ENCODE measurements around the gene ALLC. TPM values are rescaled to one million over a fixed set of nuclear protein-coding genes. Genes with fewer than 3 reads are reported as not detected.
"Not testable (repeated sequence)": the region's sequence is repeated elsewhere in the genome, so short reads cannot be mapped to it uniquely, and the experiment has no call there.

ALLC gene
- polyA plus RNA-seq, 1 experiment = not detected

GRCh38 chr2:3611589-3611988 is 46.4 kb upstream of the ALLC start:
- Histone ChIP-seq H3K27me3 (ENCODE audit: control insufficient read depth, insufficient read depth, low read length) (peaks cover 1% of the 10 kb centered on the region; the same call in 1 of the 2 replicates), H3K36me3 (ENCODE audit: control insufficient read depth, insufficient read depth, low read length) (no peaks in the 10 kb centered on the region), H3K4me3 (ENCODE audit: low read depth, low read length) (no peak overlapping the region)
- no peak for TF ChIP-seq CTCF (IDR thresholded peaks at IDR 0.05; ENCODE audit: insufficient read depth, low read depth, low read length)
- no peak for DNase-seq (ENCODE audit: low read depth)
- POLR2A ChIA-PET = no interaction called here
- CTCF ChIA-PET = interaction anchor here (0.6 kb wide), 1 partner anchor 310 kb away, joined by 3 read pairs; no protein-coding TSS in a partner anchor

- Histone ChIP-seq H3K4me3 (ENCODE audit: low read depth, low read length) (no peak overlapping the region), H3K27me3 (ENCODE audit: control insufficient read depth, insufficient read depth, low read length) (peaks cover 1% of the 10 kb centered on the region; the same call in 1 of the 2 replicates), H3K36me3 (ENCODE audit: control insufficient read depth, insufficient read depth, low read length) (no peaks in the 10 kb centered on the region)
- no peak for TF ChIP-seq CTCF (IDR thresholded peaks at IDR 0.05; ENCODE audit: insufficient read depth, low read depth, low read length)
- ChIA-PET POLR2A (no interaction called here), CTCF (no interaction called here)
- DNase-seq (ENCODE audit: low read depth) = no peak
Observed at GRCh38 chr2:3612639-3613523, 45.1 kb upstream of the ALLC start.

- CTCF ChIA-PET = no interaction called here
- H3K36me3 ChIP-seq (ENCODE audit: control insufficient read depth, insufficient read depth, low read length) = no peaks in the 10 kb centered on the region
- no peak for TF ChIP-seq CTCF (IDR thresholded peaks at IDR 0.05; ENCODE audit: insufficient read depth, low read depth, low read length)
- POLR2A ChIA-PET = no interaction called here
- peaks cover 1% of the 10 kb centered on the region; the same call in 1 of the 2 replicates for H3K27me3 ChIP-seq (ENCODE audit: control insufficient read depth, insufficient read depth, low read length)
- no peak overlapping the region for H3K4me3 ChIP-seq (ENCODE audit: low read depth, low read length)
- no peak for DNase-seq (ENCODE audit: low read depth)
Observed at GRCh38 chr2:3613524-3613905, 44.5 kb upstream of the ALLC start.

- POLR2A ChIA-PET; CTCF ChIA-PET; H3K4me3 ChIP-seq (ENCODE audit: low read depth, low read length); DNase-seq (ENCODE audit: low read depth); H3K36me3 ChIP-seq (ENCODE audit: control insufficient read depth, insufficient read depth, low read length); H3K27me3 ChIP-seq (ENCODE audit: control insufficient read depth, insufficient read depth, low read length): not testable (repeated sequence)
Observed at GRCh38 chr2:3614743-3615142, 43.3 kb upstream of the ALLC start.

GRCh38 chr2:3615541-3616200 is 42.3 kb upstream of the ALLC start:
- H3K4me3 ChIP-seq (ENCODE audit: low read depth, low read length); POLR2A ChIA-PET; CTCF ChIA-PET; H3K27me3 ChIP-seq (ENCODE audit: control insufficient read depth, insufficient read depth, low read length); DNase-seq (ENCODE audit: low read depth); H3K36me3 ChIP-seq (ENCODE audit: control insufficient read depth, insufficient read depth, low read length): not testable (repeated sequence)

GRCh38 chr2:3616435-3617197 is 41.4 kb upstream of the ALLC start:
- H3K36me3 ChIP-seq (ENCODE audit: control insufficient read depth, insufficient read depth, low read length); H3K27me3 ChIP-seq (ENCODE audit: control insufficient read depth, insufficient read depth, low read length); DNase-seq (ENCODE audit: low read depth); POLR2A ChIA-PET; H3K4me3 ChIP-seq (ENCODE audit: low read depth, low read length); CTCF ChIA-PET: not testable (repeated sequence)
